IPS DF 19.7 (cell line): ENCODE measurements around the gene REV3L.

Experiments used
- DNase-seq: peaks from one replicate; pipeline ENCODE4 v3.0.0-alpha.2; 2013; ENCODE audit warnings: low read depth, low spot score

Gene REV3L

DNA sequence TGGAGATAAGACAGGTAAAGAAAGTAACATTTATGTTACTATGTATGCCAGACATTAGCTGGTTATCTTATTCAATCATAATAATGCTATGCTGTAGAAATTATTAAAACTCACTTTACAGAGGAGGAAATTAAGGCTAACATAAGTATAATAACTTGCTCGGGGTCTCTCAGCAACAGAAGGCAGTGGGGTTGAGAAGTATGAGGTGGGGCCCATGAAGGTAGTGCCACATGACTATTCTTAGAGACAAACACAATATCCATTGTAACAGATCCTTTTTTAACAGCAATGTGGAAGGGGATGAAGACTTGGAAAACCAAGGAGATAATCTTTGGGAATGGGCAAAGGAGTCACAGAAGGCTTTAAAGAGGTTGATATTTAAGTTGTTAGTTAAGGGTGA lies 11.5 kb downstream of the REV3L start:
- DNase-seq, result no peak

DNA sequence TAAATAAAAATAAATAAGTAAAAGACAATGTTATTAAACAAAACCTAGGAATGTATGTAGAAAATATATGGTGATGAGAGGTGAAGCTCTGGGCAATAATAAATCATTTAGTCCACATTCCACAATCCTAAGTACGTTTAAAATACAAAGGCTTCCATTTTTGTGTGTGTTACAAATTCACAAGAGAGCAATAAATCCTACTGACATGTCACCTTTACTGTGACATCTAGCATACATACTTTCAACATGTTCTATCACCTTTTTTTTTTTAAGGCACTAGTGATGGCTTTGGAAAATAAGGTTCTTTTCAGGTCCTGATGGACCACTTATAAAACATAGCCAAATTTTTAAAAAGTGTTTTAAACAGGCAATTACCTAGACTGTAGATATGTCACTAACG lies 12.0 kb downstream of the REV3L start:
- DNase-seq, result no peak

DNA sequence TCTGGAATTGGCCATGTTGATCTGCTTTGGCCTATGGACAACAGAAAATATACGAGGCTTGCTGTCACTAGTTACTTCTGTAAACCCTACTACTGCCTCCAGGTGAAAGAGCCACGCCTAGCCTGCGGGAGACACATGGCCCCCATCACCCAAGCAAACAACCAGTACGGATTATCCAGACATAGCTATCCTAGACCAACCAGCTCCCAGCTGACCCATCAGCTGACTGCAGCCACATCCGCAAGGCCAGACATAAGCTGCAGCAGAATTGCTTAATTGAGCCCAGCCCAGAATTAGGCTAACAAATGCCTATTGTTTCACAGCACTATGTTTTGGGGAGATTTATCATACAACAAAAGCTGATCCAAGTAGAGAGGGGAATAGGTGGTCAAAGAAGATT lies 13.5 kb downstream of the REV3L start:
- no peak for DNase-seq

DNA sequence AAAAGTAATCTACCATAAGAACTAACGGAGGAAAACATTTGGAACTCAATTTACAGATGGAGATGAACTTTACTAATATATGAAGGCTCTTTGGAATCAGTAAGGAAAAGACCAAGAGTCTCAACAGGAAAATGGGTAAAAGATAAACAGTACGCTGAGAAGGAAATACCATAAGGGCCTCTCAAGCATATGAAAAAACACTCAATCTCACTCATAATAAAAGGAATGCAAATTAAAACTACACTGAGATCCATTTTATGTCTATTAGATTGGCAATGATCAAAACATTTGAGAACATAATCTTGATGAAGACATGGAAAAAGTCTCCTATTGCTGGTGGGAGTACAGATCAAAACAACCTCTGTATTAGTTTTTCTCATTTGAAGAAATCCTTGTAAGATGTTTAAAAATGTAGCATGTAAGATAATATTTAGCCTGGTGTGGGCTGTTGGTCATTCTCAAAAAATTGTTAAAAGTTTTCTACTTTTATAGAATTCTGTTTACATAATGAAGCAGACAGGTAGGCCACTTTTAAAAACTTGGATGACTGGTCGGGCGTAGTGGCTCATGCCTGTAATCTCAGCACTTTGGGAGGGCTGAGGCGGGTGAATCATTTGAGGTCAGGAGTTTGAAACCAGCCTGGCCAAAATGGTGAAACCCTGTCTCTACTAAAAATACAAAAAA lies 14.5 kb downstream of the REV3L start:
- DNase-seq, result no peak

DNA sequence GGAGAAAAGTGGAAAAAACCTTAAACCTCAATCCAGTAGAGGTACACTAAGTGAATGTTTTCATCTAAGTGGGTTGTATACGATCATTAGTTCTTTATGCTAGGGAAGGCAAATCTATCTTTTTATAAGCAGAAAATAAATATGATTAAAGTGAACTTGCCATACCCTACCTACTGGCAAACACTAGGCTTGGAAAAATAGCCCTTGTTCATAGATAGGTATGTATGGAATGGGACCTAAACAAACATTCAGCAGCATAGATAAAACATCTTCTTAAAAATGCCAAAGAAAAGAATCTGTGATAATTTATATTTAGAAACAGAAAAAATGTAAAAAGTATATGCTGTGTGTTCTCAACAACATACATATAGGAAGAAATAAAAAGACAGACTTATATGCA lies 18.8 kb downstream of the REV3L start:
- DNase-seq, result no peak

DNA sequence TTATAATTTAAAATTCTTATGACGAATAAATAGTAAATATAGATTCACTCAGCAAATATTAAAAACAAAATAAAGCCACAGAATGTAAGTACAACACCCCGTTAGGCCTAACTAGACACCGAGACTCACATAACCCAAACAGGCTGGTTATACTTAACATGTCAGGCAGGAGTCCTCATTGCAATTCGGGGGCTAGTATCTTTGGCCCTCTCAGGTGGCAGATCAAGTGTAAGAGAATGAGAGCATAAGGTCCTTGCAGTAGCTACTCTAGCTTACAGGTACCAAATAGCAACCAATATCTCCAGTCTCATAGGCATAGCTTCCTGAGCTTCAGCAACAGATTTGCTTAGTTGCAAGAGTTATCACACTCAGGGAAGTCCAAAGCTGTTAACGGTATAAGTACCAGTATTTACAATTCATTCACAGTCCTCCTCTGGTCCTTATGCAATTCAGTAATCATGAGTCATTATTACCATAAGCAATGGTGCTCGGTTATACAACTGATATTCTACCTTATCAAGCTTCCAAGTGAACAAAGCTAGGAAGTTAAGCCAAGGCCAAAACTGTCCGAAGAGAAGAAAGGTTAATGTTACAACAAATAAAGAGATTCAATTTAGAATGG lies 20.1 kb downstream of the REV3L start:
- no peak for DNase-seq

DNA sequence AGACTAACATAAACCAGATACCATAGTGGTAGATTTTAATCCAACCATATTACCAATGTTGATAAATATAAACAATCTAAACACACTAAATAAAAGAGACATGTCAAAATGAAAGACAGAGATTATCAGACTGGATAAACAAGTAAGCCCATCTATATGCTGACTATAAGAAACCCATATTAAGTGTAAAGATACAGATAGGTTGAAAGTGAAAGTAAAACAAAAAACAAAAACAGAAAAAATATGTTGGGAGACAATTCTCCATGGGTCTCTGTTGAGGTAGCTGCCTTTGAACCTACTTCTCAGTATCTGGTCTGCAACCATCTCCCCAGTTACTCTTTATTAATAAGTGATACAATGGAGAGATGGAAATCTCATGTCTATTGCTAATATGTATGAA lies 21.2 kb downstream of the REV3L start:
- no peak for DNase-seq

DNA sequence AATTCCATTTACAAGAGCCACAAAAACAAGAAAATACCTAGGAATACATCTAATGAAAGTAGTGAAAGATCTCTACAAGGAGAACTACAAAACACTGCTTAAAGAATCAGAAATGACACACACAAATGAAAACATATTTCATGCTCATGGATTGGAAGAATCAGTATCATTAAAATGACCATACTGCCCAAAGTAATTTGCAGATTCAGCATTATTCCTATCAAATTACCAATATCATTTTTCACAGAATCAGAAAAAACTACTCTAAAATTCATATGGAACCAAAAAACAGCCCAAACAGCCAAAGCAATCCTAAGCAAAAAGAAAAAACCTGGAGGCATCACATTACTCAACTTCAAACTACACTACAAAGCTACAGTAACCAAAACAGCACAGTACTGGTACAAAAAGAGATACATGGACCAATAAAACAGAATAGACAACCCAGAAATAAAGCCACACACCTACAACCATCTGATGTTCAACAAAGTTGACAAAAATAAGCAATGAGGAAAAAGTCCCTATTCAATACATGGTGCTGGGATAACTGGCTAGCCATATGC lies 24.3 kb downstream of the REV3L start:
- no peak for DNase-seq

DNA sequence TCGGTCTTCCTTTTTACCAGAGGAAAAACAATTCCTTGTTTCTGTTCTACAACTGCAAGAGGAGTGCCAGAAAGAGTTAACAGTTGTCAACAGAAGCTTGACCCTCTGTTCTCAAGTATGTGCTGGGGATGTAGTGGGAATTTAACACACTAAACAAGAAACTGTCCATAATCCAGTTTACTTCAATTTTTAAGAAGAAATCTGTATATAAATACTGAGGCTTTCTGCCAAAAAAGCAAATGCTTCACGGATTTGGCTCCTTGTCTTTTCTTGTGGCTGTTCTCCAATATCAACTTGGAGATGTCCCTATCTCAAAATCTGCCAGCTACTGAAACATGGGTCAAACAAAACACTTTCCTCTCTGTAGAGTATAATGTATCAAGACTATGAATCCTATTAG lies 26.8 kb downstream of the REV3L start:
- no peak for DNase-seq

DNA sequence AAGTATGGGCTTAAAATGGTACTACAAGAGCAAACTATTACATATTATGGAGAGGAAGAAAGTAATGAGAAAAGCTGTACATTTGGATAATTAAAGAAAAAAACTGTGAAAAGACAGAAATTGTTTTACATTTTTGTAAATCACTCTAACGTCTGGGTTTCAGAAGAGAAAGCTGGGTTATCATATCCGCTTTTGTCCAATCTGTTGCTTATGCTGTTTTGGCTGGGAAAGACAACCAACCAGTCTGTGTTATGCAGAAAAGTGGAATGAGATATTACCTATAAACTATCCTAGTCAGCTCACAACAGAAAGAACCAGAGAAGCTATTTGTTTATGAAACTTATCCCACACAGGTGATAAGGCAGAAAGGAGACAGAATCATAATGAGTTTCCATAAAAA lies 32.4 kb downstream of the REV3L start:
- no peak for DNase-seq

DNA sequence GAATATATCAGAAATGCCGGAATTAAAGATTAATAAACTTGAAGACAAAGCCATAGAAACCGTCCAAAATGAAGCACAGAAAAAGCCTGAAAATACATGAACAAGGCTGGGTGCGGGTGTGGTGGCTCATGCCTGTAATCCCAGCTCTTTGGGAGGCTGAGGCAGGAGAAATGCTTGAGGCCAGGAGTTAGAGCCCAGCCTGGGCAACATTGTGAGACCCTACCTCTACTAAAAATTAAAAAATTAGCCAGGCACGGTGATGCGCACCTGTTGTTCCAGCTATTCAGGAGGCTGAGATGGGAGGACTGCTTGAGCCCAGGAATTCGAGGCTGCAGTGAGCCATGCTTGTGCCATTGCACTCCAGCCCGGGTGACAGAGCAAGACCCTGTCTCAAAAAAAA lies 32.9 kb downstream of the REV3L start:
- no peak for DNase-seq

DNA sequence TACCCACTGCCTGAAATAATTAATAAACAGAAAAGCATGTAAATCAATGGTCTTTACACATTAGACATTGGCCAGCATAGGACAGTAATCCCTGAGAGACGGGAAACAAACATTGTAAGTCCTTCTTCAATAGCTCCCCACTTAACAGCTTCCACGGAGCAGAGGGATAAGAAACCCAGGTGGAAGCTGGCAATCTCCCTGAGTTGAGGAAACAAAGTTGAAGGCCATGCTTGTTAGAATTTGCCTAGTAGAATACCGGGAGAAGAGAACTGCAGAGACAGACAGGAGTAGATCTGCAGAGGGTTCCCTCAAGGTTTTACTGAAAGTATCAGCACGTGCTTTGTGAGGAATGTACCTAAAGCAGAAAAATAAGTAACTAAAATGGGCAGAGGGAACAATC lies 33.9 kb downstream of the REV3L start:
- DNase-seq, result no peak

DNA sequence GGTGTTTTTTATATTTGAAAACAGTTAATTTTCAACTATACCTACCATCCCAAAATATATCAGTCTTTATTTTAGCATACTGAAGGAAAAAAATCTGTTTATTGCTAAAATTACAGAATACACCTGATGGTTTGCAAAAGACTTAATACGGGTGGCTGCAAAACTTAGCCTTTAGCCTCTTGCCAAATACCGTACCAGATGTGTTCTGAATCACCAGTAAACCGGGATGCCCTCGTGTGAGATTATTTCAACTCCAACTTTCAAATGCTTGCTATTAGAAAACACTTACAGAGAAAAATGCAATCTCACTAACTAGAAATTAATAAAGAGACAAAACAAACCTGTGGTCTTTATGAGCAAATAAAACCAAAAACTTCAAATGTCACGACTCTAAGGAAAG lies 36.0 kb downstream of the REV3L start:
- no peak for DNase-seq

DNA sequence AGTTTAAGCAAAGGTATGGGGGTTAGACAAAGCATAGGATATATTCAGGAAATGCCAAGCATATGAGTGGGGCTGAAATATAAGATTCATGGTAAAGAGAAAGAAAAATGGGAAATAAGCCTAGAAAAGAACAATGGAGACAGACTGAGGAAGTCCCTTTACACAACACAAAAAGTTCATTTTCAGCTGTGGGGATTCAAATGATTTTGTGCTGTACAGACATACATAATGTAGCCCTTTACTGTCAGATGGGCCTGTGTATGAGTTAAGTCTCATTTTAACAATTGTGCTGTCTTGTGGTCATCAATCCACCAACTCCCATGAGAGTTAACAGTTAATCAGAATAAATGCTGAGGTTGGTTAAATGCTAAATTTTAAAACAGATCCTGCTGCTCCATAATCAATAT lies 37.2 kb downstream of the REV3L start:
- DNase-seq, result no peak

DNA sequence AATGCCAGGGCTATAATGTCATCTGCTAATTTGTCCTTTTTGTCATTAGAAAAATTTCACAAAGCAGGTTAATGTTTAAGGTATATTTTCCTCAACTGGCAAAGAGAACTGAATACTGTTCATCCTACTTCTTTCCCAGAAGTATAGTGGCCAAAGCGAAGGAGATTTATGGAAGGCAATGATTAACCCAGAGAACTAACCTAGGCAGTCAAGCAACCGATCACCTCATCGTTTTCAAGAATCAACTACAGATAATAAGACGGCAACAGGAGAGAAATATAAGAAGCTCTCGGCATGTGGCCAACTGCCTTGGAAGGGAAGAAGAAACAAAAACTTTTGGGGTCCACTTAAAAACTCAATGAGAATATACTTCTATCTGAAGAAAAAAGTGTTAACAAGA lies 38.2 kb downstream of the REV3L start:
- DNase-seq, result no peak

DNA sequence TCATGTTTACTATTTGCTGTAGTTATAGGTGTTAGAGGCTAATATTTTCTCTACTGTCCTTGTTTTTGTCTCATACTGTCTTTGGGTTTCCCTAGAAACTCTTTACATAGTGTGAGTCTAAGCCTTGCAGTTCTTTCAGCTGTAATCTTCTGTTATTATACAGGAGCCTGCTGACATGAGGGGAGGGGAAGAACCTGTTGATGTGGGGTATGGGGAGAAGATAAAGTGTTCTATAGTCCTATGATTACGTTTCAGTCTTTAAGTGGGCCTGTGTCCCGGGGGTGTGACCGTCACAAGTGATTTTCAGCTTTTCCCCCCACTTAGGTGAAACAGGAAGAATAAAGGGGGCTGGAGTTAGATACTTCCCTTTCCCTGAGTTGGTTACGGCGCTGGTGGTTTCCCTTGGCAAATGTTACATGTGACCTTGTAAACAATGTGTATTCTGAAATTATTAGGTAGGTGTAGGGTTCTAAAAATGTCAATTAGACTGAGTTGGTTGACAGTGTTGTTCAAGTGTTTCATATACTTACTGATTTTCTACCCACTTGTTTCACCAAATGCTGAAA lies 41.3 kb downstream of the REV3L start:
- DNase-seq, result no peak

DNA sequence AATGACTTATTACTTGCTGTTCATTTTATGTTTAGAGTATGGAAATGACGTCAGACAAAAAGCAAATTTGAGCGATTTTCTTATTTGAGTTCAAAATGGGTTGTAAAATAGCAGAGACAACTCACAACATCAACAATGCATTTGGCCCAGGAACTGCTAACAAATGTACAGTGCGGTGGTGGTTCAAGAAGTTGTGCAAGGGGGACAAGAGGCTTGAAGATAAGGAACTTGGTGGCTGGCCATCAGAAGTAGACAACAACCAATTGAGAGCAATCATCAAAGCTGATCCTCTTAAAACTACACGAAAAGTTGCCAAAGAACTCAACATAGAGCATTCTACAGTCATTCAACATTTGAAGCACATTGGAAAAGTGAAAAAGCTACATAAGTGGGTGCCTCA lies 43.8 kb downstream of the REV3L start:
- DNase-seq, result no peak

DNA sequence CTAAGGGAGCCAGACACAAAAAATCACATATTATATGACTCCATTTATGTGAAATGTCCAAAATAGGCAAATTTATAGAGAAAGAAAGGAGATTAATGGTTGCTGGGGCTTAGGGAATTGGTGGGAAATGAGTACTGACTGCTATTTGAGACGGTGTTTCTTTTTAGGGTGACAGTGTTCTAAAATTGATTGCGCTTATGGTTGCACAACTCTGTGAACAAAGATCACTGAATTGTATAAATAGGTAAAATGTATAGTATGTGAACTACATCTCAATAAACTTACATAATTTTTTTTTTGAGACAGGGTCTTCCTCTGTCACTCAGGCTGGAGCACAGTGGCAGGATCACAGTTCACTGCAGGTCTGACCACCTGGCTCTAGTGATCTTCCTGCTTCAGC lies 45.4 kb downstream of the REV3L start:
- no peak for DNase-seq

DNA sequence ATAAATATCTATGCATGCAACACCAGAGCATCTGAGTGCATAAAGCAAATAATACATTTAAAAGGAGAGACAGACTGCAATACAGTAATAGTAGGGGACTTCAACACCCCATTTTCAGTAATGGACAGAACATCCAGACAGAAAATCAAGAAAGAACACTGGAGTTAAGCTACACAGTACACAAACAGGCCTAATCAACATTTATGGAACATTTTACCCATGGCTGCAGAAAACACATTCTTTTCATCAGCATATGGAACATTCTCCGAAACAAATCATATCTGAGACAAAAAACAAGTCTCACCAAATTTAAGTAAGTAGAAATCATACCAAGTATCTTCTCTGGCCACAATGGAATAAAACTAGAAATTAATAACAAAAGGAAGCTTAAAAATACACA lies 50.5 kb downstream of the REV3L start:
- no peak for DNase-seq

DNA sequence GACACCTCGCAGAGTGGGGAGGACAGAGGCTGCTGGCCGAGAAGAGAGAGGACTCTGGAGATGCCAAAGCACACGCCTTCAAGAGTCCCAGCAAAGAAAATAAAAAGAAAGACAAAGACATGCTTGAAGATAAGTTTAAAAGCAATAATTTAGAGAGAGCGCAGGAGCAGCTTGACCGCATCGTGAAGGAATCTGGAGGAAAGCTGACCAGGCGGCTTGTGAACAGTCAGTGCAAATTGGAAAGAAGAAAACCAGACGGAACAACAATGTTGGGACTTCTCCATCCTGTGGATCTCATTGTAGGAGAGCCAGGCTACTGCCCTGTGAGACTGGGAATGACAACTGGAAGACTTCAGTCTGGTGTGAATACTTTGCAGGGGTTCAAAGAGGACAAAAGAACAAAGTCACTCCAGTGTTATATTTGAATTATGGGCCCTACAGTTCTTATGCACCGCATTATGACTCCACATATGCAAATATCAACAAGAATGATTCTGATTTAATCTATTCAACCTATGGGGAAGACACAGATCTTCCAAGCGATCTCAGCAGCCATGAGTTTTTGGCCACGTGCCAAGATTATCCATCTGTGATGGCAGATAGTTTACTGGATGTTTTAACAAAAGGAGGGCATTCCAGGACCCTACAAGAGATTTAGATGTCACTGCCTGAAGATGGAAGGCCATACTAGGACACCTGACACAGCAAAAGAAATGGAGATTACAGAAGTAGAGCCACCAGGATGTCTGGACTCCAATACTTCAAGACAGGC lies 52.2 kb downstream of the REV3L start:
- no peak for DNase-seq

DNA sequence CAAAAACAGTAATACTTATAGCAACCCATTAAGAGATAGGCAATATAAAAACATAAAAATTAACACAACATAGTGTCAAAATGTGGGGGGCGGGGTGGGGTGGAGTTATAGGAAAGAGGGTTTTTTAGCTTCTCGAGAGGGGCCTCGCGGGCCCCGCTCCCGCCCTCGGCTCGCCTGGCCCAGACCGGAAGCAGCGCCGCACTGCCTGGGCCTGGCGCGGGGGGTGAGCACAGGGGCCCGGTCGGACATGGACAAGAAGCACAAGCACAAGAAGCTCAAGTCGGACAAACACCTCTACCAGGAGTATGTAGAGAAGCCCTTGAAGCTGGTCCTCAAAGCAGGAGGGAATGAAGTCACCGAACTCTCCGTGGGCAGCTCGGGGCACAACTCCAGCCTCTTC lies 53.4 kb downstream of the REV3L start:
- no peak for DNase-seq

DNA sequence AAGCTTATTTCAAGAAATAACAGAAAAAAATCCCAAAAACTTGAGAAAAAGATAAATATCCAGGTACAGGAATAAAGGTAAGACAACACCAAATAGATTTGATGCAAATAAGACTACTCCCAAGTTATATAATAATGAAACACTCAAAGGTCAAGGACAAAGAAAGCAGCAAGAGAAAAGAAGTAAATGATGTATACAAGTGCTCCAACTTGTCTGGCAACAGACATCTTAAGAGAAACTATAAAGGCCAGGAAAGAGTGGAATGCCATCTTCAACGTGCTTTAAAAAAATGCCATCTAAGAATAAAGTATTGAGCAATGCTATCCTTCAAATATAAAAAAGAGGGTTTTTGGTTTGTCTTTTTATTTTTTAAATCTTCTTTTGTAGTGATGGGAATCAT lies 54.2 kb downstream of the REV3L start:
- no peak for DNase-seq
